GM12878 (cell line): ENCODE measurements around the gene SF3A1. TPM values are rescaled to one million over a fixed set of nuclear protein-coding genes. Genes with fewer than 3 reads are reported as not detected.
A peak's percentile ranks its signal among the peaks of the same experiment; 100 is the strongest.

ENCODE experiments used
- ATAC-seq: fragments of 200-7000 bp; cut with Tn5 transposase; 3 replicates; pipeline ENCODE4 v1.9.1; 2020; ENCODE audit warnings: mild to moderate bottlenecking, moderate library complexity
- BruUV-seq: library from RNA; stranded (reverse); fragments of 400-500 nt; replicated peaks from 2 replicates; lab custom pipeline; 2021; lab: Mats Ljungman, UMichigan
- CTCF ChIA-PET: fragments of 300-600 bp; sonication (Branson Sonifier 250); formaldehyde crosslinking; extraction: SDS; loops from one replicate; lab custom pipeline; 2021; ENCODE audit warnings: inconsistent platforms; lab: Yijun Ruan, JAX
- POLR2A ChIA-PET: fragments of 350-600 bp; formaldehyde crosslinking; extraction: SDS; loops from one replicate; lab custom pipeline; 2021; ENCODE audit warnings: inconsistent platforms; lab: Charles Lee
- RAD21 ChIA-PET: fragments of 300-600 bp; sonication (Branson Sonifier 250); formaldehyde crosslinking; loops from one replicate; lab custom pipeline; 2023; ENCODE audit warnings: antibody characterized with exemption; ENCODE audit not compliant: unreplicated experiment; lab: Charles Lee
- SMC1A ChIA-PET: fragments of 300-600 bp; sonication (Branson Sonifier 250); formaldehyde crosslinking; loops from one replicate; lab custom pipeline; 2023; ENCODE audit not compliant: unreplicated experiment, uncharacterized antibody; lab: Charles Lee
- DNase-seq: peaks from one replicate; pipeline ENCODE4 v3.0.0-alpha.2; 2011; ENCODE audit warnings: low read depth, low spot score
- FAIRE-seq: peaks from 3 replicates; lab custom pipeline; 2011; peaks lifted over from hg19 to GRCh38; lab: Jason Lieb, UNC
- H2AFZ ChIP-seq: 2 replicates; pipeline ENCODE4 v1.6.0; 2011; ENCODE audit warnings: low read depth, low read length, control low read depth; ENCODE audit not compliant: control insufficient read depth
- H3K27ac ChIP-seq: 2 replicates; pipeline ENCODE4 v1.5.1; 2011; ENCODE audit warnings: control low read depth; ENCODE audit not compliant: control insufficient read depth, insufficient read depth
- H3K27me3 ChIP-seq, 2 experiments: replicated peaks in 1 of 2; 2 replicates each; pipeline versions ENCODE4 v1.6.0 to v1.6.1; 2011; ENCODE audit warnings: low read length in 1 of 2; ENCODE audit not compliant: control insufficient read depth in 2 of 2, insufficient read depth in 2 of 2
- H3K36me3 ChIP-seq, 2 experiments: 2 replicates each; pipeline ENCODE4 v1.5.1; 2011; ENCODE audit warnings: low read length in 1 of 2; ENCODE audit not compliant: control insufficient read depth in 2 of 2, insufficient read depth in 2 of 2
- H3K4me1 ChIP-seq: 2 replicates; pipeline ENCODE4 v1.6.1; 2011; ENCODE audit warnings: mild to moderate bottlenecking, low read length, moderate library complexity, mixed read lengths; ENCODE audit not compliant: control insufficient read depth, insufficient read depth
- H3K4me2 ChIP-seq: 2 replicates; pipeline ENCODE4 v1.6.0; 2011; ENCODE audit warnings: control low read depth; ENCODE audit not compliant: control insufficient read depth, insufficient read depth
- H3K4me3 ChIP-seq: fragments of 200-600 bp; sonication (generic); 2 replicates; pipeline ENCODE4 v1.5.1; 2016
- H3K79me2 ChIP-seq: 2 replicates; pipeline ENCODE4 v1.6.0; 2011; ENCODE audit warnings: low read length; ENCODE audit not compliant: control insufficient read depth, insufficient read depth
- H3K9ac ChIP-seq: 2 replicates; pipeline ENCODE4 v1.8.0; 2011; ENCODE audit warnings: low read length, control low read depth, mixed read lengths; ENCODE audit not compliant: control insufficient read depth, insufficient read depth
- H3K9me3 ChIP-seq: replicated peaks from 3 replicates; pipeline ENCODE4 v1.5.1; 2011; ENCODE audit warnings: mild to moderate bottlenecking, low read length; ENCODE audit not compliant: control insufficient read depth, insufficient read depth
- H4K20me1 ChIP-seq: 2 replicates; pipeline ENCODE4 v1.6.0; 2011; ENCODE audit not compliant: control insufficient read depth, insufficient read depth
- BHLHE40 ChIP-seq, 2 experiments: fragments of 450-650 bp in 1 of 2; IDR thresholded peaks; 2 replicates each; pipeline ENCODE4 v1.6.1; 2011 to 2017; ENCODE audit warnings: low read depth in 2 of 2, borderline replicate concordance in 1 of 2, improper control_type of control experiment in 1 of 2, low read length in 1 of 2, mild to moderate bottlenecking in 1 of 2
- EGR1 ChIP-seq, 2 experiments: IDR thresholded peaks; 1 replicate in 1 of 2; 2 replicates in 1 of 2; pipeline ENCODE4 v1.6.1; 2011 to 2012; ENCODE audit warnings: low read depth in 2 of 2, low read length in 2 of 2, borderline replicate concordance in 1 of 2, mild to moderate bottlenecking in 1 of 2, moderate library complexity in 1 of 2
- ETV6 ChIP-seq, 2 experiments: fragments of 450-650 bp in 1 of 2; IDR thresholded peaks in 1 of 2; conservative IDR thresholded peaks in 1 of 2; 2 replicates each; pipeline ENCODE4 v1.6.1; 2014; ENCODE audit warnings: antibody characterized with exemption in 1 of 2, borderline replicate concordance in 1 of 2, low read depth in 1 of 2, mild to moderate bottlenecking in 1 of 2, moderate library complexity in 1 of 2
- FOXM1 ChIP-seq: IDR thresholded peaks from 2 replicates; pipeline ENCODE4 v1.6.1; 2012; ENCODE audit warnings: low read depth, mild to moderate bottlenecking, inconsistent platforms, low read length, moderate library complexity
- LARP7 ChIP-seq: fragments of 450-650 bp; IDR thresholded peaks from 2 replicates; pipeline ENCODE4 v1.6.1; 2017; ENCODE audit warnings: mild to moderate bottlenecking
- NR2F1 ChIP-seq: fragments of 450-650 bp; conservative IDR thresholded peaks from 2 replicates; pipeline ENCODE4 v1.6.1; 2017; ENCODE audit warnings: mild to moderate bottlenecking
- POLR2A ChIP-seq: IDR thresholded peaks from 2 replicates; pipeline ENCODE4 v1.6.1; 2011; ENCODE audit warnings: low read depth, mild to moderate bottlenecking, low read length
- POLR2AphosphoS2 ChIP-seq: IDR thresholded peaks from 2 replicates; pipeline ENCODE4 v1.6.1; 2011; ENCODE audit warnings: low read depth, mild to moderate bottlenecking, low read length, improper control_type of control experiment, moderate library complexity
- RAD21 ChIP-seq: IDR thresholded peaks from 2 replicates; pipeline ENCODE4 v1.6.1; 2011; ENCODE audit warnings: mild to moderate bottlenecking, low read depth, low read length, moderate library complexity; ENCODE audit not compliant: insufficient read depth
- RELA ChIP-seq: fragments of 450-650 bp; IDR thresholded peaks from 2 replicates; pipeline ENCODE4 v1.8.0; 2014; ENCODE audit warnings: borderline replicate concordance; ENCODE audit not compliant: partially characterized antibody
- TARDBP ChIP-seq: IDR thresholded peaks from 2 replicates; pipeline ENCODE4 v1.6.1; 2016; ENCODE audit warnings: borderline replicate concordance
- ZNF24 ChIP-seq: fragments of 450-650 bp; IDR thresholded peaks from 2 replicates; pipeline ENCODE4 v1.6.1; 2017; ENCODE audit warnings: antibody characterized with exemption, mild to moderate bottlenecking
- ZNF592 ChIP-seq: fragments of 450-650 bp; IDR thresholded peaks from 2 replicates; pipeline ENCODE4 v1.6.1; 2017; ENCODE audit warnings: mild to moderate bottlenecking, moderate library complexity
- WGBS: methylation state at CpG from one replicate; pipeline ENCODE4 v1.1.6; 2016; ENCODE audit warnings: low lambda C conversion rate; ENCODE audit not compliant: insufficient replicate concordance, insufficient coverage; ENCODE audit errors: missing lambda C conversion rate; 5-methylcytosine and 5-hydroxymethylcytosine counted together
- in situ Hi-C: fragments of 300-500 bp; cut with MboI; formaldehyde crosslinking; loops from 9 replicates; pipeline ENCODE4 v1.14.3; 2018; ENCODE audit warnings: mixed read lengths
- intact Hi-C: fragments of 100-400 bp; cut with micrococcal nuclease; formaldehyde crosslinking; loops from one replicate; pipeline ENCODE4 v1.14.2; 2022; ENCODE audit not compliant: unreplicated experiment
- polyA plus RNA-seq, 11 experiments: library from polyadenylated mRNA; depleted of rRNA in 4 of 11; unstranded in 6 of 11; stranded (reverse) in 5 of 11; fragments of >200 nt; fragmentation: Nextera tagmentation in 4 of 11; fragmentation: Illumina TruSeq in 1 of 11; extraction: Ambion mirVana in 4 of 11; extraction: Trizol in 1 of 11; gene quantifications; 1 replicate in 1 of 11; 2 replicates in 10 of 11; pipeline versions ENCODE4 v1.2.1 to v1.2.3, GENCODE V29; 2011 to 2016; ENCODE audit warnings: inconsistent platforms in 2 of 11, missing spikeins in 2 of 11, low read depth in 1 of 11
- total RNA-seq, 4 experiments: library from RNA; depleted of rRNA in 3 of 4; stranded (reverse); fragments of >200 nt in 3 of 4; fragmentation: Illumina TruSeq in 1 of 4; extraction: Trizol in 1 of 4; gene quantifications; 2 replicates each; pipeline versions ENCODE4 v1.2.1 to v1.2.3, GENCODE V29; 2013 to 2021
- TF ChIP-seq, protein P1 (sequence below): fragments of 450-650 bp; IDR thresholded peaks from 2 replicates; pipeline ENCODE4 v1.6.1; 2014; ENCODE audit warnings: mild to moderate bottlenecking

The SF3A1 gene
- total and polyA plus RNA-seq, 10 of the 15 experiments (the other 5 are each of a cell fraction or from before 2014, with no cell fraction given), result 10.4 to 239 (median 46.0) TPM

DNA sequence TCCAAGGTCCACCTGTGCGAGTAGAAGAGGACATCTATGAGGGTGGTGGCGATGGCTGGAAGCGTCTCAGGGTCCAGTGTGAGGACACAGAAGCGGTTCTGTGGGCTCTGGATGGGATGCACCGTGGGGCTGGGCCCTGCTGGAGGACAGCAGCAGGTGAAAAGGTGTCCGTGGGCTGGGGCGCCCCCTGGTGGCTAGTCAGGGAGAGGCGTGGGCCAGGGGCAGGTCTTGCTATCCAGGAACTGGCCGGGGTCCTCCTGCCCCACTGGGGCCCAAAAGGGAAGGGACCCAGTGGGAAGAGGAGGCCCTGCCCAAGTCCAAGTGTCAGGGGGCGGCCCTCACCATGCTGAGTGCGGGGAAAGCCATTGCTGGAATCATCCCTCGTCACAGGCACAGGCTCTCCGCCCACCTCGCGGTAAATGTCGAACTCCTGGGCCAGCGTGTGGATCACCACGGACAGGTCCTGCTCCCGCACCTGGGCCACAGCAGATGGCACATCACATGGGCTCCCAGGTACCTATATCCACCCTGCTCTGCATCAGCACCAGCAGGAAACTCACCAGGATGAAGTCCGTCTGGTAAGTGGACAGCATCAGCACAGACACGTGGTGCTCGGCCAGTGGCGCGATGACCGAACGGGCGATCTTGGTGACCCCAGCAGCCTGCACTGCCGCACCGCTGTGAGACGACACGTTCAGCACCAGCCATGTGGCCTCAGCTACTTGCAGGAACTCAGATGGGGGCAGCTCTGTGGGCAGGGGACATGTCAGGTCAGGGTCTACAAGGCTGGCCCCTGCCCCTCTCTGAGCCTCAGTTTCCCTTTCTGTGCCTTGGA, 69.7 kb downstream of the SF3A1 start:
- H3K79me2 ChIP-seq, result no peaks in the 10 kb centered on the region
- DNase-seq (no peak), FAIRE-seq (peak; percentile 69), ATAC-seq (peak; percentile 55)
- no TSS peak for BruUV-seq
- H3K4me2 ChIP-seq, result no peak overlapping the region
- H3K4me3 ChIP-seq, result no peak overlapping the region
- peaks cover 25% of the 10 kb centered on the region for H3K4me1 ChIP-seq
- H3K9me3 ChIP-seq, result no peaks in the 10 kb centered on the region
- POLR2A ChIA-PET, result interaction anchor here (1.2 to 4.2 kb wide), 6 partner anchors 27 to 138 kb away, joined by 3 to 28 read pairs (median 6); partner anchors contain the start of genes MTFP1 and TBC1D10A
- H2AFZ ChIP-seq, result no peak overlapping the region
- H3K36me3 ChIP-seq, result peaks cover 0 to 4% of the 10 kb centered on the region in 2 experiments; a peak in 1 of 4 replicates
- H3K9ac ChIP-seq, result no peak overlapping the region
- H3K27me3 ChIP-seq, result no peaks in the 10 kb centered on the region; a peak in 1 of 4 replicates
- H4K20me1 ChIP-seq, result no peaks in the 10 kb centered on the region
- CTCF ChIA-PET, result interaction anchor here (0.7 to 10.5 kb wide), 53 partner anchors 9 to 320 kb away, joined by 3 to 436 read pairs (median 11); partner anchors contain the start of genes CCDC157, MTFP1, OSM and RNF215
- WGBS, result 27% methylated on average over 29 of the region's 31 CpGs
- in situ Hi-C loops (loop anchor here (5.0 kb wide), 1 partner anchor 100 kb away; the partner anchor contains the start of gene RNF215), intact Hi-C loops (loop anchor here (1.0 to 10.0 kb wide), 4 partner anchors 24 to 198 kb away; no protein-coding TSS in a partner anchor)
- RAD21 ChIA-PET, result interaction anchor here (0.9 to 6.2 kb wide), 32 partner anchors 15 to 468 kb away, joined by 3 to 277 read pairs (median 5); partner anchors contain the start of genes CCDC157, MTFP1, RNF215 and SEC14L2
- no peak overlapping the region for H3K27ac ChIP-seq
- SMC1A ChIA-PET, result interaction anchor here (0.6 to 7.9 kb wide), 26 partner anchors 9 to 1005 kb away, joined by 3 to 201 read pairs (median 6); partner anchors contain the start of genes CCDC157, PIK3IP1, RNF215 and SF3A1
- TF ChIP-seq RELA (no peak), POLR2A (no peak), RAD21 (peak; percentile 84), LARP7 (peak; percentile 43; the same call in 1 of the 2 replicates), BHLHE40 (IDR thresholded peaks at IDR 0.05; ENCODE audit: borderline replicate concordance in 1 of 2, low read depth in 2 of 2, low read length in 1 of 2) (0 out of 4 replicates have a peak, but pooled peaks of 1 of the 2 experiments have one; percentile 6), POLR2AphosphoS2 (no peak), ZNF592 (no peak), EGR1 (IDR thresholded peaks at IDR 0.05; ENCODE audit: borderline replicate concordance in 1 of 2, low read depth in 2 of 2, low read length in 2 of 2) (peak in 1 of 2 experiments; percentile 51; a peak in 2 of 3 replicates), TARDBP (no peak), ZNF24 (no peak), NR2F1 (0 out of 2 replicates have a peak, but pooled peaks have one; percentile 15), FOXM1 (no peak), ETV6 (conservative IDR thresholded peaks at IDR 0.05 in 1 of 2, IDR thresholded peaks at IDR 0.05 in 1 of 2; ENCODE audit: borderline replicate concordance in 1 of 2, low read depth in 1 of 2) (no peak; a peak in 1 of 4 replicates)
- TF ChIP-seq, protein P1, sequence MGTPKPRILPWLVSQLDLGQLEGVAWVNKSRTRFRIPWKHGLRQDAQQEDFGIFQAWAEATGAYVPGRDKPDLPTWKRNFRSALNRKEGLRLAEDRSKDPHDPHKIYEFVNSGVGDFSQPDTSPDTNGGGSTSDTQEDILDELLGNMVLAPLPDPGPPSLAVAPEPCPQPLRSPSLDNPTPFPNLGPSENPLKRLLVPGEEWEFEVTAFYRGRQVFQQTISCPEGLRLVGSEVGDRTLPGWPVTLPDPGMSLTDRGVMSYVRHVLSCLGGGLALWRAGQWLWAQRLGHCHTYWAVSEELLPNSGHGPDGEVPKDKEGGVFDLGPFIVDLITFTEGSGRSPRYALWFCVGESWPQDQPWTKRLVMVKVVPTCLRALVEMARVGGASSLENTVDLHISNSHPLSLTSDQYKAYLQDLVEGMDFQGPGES, result no peak
